Measurements from ENCODE around the gene RFX4. TPM values are rescaled to one million over a fixed set of nuclear protein-coding genes. Genes with fewer than 3 reads are reported as not detected.

RFX4 gene
- total and polyA plus RNA-seq, 2 of the 13 experiments (the other 11 are each of a cell fraction or from before 2014, with no cell fraction given), result not detected

DNA sequence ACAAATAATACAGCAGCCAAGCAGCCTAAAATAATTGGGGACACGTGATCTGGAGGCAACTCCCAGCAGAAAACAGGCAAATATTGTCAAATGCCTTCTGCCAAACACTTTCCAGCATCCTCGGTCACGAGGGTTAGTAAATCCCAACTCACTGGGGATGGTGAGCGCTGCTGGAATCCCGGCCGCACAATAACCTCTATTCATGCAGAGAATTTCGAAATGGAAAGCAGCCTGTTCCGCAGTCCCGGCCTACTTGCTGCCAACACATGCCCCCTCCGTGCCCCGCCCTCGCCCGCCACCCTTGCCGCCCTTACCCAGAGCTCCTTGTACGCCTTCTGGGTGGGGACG, 62.2 kb downstream of the RFX4 start (continued):
- TF ChIP-seq FOXP1 (IDR thresholded peaks at IDR 0.05) (no peak), FOXP1 (CRISPR knock-in tag; IDR thresholded peaks at IDR 0.05) (peak; percentile 53; the same call in 1 of the 2 replicates), HNRNPL (IDR thresholded peaks at IDR 0.05; ENCODE audit: low read depth, low read length) (peak; percentile 98), ZNF572 (CRISPR knock-in tag; IDR thresholded peaks at IDR 0.05) (no peak), BCL6 (CRISPR knock-in tag; IDR thresholded peaks at IDR 0.05) (peak; percentile 61)
- TF ChIP-seq, protein P1, sequence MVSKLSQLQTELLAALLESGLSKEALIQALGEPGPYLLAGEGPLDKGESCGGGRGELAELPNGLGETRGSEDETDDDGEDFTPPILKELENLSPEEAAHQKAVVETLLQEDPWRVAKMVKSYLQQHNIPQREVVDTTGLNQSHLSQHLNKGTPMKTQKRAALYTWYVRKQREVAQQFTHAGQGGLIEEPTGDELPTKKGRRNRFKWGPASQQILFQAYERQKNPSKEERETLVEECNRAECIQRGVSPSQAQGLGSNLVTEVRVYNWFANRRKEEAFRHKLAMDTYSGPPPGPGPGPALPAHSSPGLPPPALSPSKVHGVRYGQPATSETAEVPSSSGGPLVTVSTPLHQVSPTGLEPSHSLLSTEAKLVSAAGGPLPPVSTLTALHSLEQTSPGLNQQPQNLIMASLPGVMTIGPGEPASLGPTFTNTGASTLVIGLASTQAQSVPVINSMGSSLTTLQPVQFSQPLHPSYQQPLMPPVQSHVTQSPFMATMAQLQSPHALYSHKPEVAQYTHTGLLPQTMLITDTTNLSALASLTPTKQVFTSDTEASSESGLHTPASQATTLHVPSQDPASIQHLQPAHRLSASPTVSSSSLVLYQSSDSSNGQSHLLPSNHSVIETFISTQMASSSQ (IDR thresholded peaks at IDR 0.05; ENCODE audit: low read depth), result no peak
- TF ChIP-seq, protein P1 (CRISPR knock-in tag; IDR thresholded peaks at IDR 0.05; ENCODE audit: borderline replicate concordance), result peak; percentile 33; the same call in 1 of the 2 replicates

GRCh38 chr12:106645465-106646330, 62.9 kb downstream of the RFX4 start:
- Histone ChIP-seq H3K9me3 (ENCODE audit: low read length) (no peaks in the 10 kb centered on the region), H3K4me1 (ENCODE audit: insufficient read depth, low read length) (peaks cover 19% of the 10 kb centered on the region), H3K4me2 (ENCODE audit: low read depth, low read length) (peak overlapping the region; percentile 62), H3K4me3 (replicated peaks in 1 of 3; ENCODE audit: insufficient read depth in 1 of 3, low read depth in 2 of 3, low read length in 3 of 3) (peak overlapping the region in 2 of 3 experiments; percentile 15 to 27; a peak in 1 of 6 replicates), H3K27me3 (ENCODE audit: control insufficient read depth in 1 of 2, insufficient read depth in 2 of 2, low read length in 2 of 2) (peaks cover 0 to 2% of the 10 kb centered on the region in 2 experiments; a peak in 2 of 5 replicates), H3K9ac (ENCODE audit: insufficient read depth, low read depth, low read length) (no peak overlapping the region), H3K79me2 (ENCODE audit: insufficient read depth, low read length) (no peaks in the 10 kb centered on the region), H2AFZ (ENCODE audit: low read length) (no peak overlapping the region), H4K20me1 (ENCODE audit: insufficient read depth, low read length) (no peaks in the 10 kb centered on the region), H3K36me3 (replicated peaks in 1 of 2; ENCODE audit: control insufficient read depth in 1 of 2, insufficient read depth in 2 of 2, low read length in 2 of 2) (no peaks in the 10 kb centered on the region), H3K27ac (ENCODE audit: extremely low read length, insufficient read depth, low read length) (no peak overlapping the region)
- BruUV-seq (replicated peaks), result no TSS peak
- in situ Hi-C loops (cut with HindIII; ENCODE audit: extremely low pct_ligation_motif_present, low pct_unique_long_range_greater_than_20kb) (no loop called here), intact Hi-C loops (cut with micrococcal nuclease; ENCODE audit: unreplicated experiment) (no loop called here)
- 44% methylated on average over 6 of the region's 6 CpGs for WGBS (ENCODE audit: low lambda C conversion rate)
- CTCF ChIA-PET (ENCODE audit: low intra/inter-chr PET ratio, low total read pairs), result no interaction called here
- POLR2A ChIA-PET, result interaction anchor here (0.6 to 0.7 kb wide), 2 partner anchors 129 to 287 kb away, joined by 4 to 5 read pairs; partner anchors contain the start of gene RIC8B
- TF ChIP-seq ZSCAN22 (CRISPR knock-in tag; IDR thresholded peaks at IDR 0.05) (no peak), ZNF850 (CRISPR knock-in tag; conservative IDR thresholded peaks at IDR 0.05) (no peak), DNMT3B (CRISPR knock-in tag; conservative IDR thresholded peaks at IDR 0.05) (no peak), BORCS8-MEF2B (CRISPR knock-in tag; IDR thresholded peaks at IDR 0.05) (no peak), EEA1 (CRISPR knock-in tag; IDR thresholded peaks at IDR 0.05; ENCODE audit: borderline replicate concordance) (no peak), EHMT2 (IDR thresholded peaks at IDR 0.05; ENCODE audit: borderline replicate concordance, low read depth, low read length) (0 out of 2 replicates have a peak, but pooled peaks have one; percentile 16)
- TF ChIP-seq, protein P2, sequence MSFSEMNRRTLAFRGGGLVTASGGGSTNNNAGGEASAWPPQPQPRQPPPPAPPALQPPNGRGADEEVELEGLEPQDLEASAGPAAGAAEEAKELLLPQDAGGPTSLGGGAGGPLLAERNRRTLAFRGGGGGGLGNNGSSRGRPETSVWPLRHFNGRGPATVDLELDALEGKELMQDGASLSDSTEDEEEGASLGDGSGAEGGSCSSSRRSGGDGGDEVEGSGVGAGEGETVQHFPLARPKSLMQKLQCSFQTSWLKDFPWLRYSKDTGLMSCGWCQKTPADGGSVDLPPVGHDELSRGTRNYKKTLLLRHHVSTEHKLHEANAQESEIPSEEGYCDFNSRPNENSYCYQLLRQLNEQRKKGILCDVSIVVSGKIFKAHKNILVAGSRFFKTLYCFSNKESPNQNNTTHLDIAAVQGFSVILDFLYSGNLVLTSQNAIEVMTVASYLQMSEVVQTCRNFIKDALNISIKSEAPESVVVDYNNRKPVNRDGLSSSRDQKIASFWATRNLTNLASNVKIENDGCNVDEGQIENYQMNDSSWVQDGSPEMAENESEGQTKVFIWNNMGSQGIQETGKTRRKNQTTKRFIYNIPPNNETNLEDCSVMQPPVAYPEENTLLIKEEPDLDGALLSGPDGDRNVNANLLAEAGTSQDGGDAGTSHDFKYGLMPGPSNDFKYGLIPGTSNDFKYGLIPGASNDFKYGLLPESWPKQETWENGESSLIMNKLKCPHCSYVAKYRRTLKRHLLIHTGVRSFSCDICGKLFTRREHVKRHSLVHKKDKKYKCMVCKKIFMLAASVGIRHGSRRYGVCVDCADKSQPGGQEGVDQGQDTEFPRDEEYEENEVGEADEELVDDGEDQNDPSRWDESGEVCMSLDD (CRISPR knock-in tag; IDR thresholded peaks at IDR 0.05; ENCODE audit: borderline replicate concordance), result no peak
- TF ChIP-seq, protein P3, sequence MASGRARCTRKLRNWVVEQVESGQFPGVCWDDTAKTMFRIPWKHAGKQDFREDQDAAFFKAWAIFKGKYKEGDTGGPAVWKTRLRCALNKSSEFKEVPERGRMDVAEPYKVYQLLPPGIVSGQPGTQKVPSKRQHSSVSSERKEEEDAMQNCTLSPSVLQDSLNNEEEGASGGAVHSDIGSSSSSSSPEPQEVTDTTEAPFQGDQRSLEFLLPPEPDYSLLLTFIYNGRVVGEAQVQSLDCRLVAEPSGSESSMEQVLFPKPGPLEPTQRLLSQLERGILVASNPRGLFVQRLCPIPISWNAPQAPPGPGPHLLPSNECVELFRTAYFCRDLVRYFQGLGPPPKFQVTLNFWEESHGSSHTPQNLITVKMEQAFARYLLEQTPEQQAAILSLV (CRISPR knock-in tag; IDR thresholded peaks at IDR 0.05; ENCODE audit: borderline replicate concordance), result no peak
- FAIRE-seq, result no peak
- no peak for DNase-seq (ENCODE audit: low spot score)
- ATAC-seq, result no peak
